HCT116 (cell line): ENCODE results near the gene LRP11. TPM values are rescaled to one million over a fixed set of nuclear protein-coding genes. Genes with fewer than 3 reads are reported as not detected.

ENCODE experiments used
- ATAC-seq: fragments of 200-7000 bp; cut with Tn5 transposase; 2 replicates; pipeline ENCODE4 v1.9.1; 2020; ENCODE audit warnings: mild to moderate bottlenecking, moderate library complexity
- BruUV-seq: library from RNA; stranded (reverse); fragments of 400-500 nt; replicated peaks from 2 replicates; lab custom pipeline; 2021; lab: Mats Ljungman, UMichigan
- CTCF ChIA-PET: fragments of 300-600 bp; sonication (Branson Sonifier 250); formaldehyde crosslinking; loops from one replicate; lab custom pipeline; 2021; ENCODE audit warnings: antibody characterized with exemption; lab: Charles Lee
- POLR2A ChIA-PET: fragments of 300-600, 350-600 bp; sonication (Branson Sonifier 250); formaldehyde crosslinking; loops from one replicate; lab custom pipeline; 2021; ENCODE audit warnings: antibody characterized with exemption; lab: Charles Lee
- RAD21 ChIA-PET, 2 experiments: fragments of 300-600 bp; sonication (Branson Sonifier 250); formaldehyde crosslinking; loops; one replicate each; lab custom pipeline; 2023; ENCODE audit warnings: low total read pairs in 2 of 2; ENCODE audit not compliant: uncharacterized antibody in 2 of 2, unreplicated experiment in 2 of 2, low non-redundant PET in 1 of 2; lab: Charles Lee
- DNase-seq: peaks from one replicate; pipeline ENCODE4 v3.0.0-alpha.2; 2010; ENCODE audit warnings: low read depth, low spot score
- H2AFZ ChIP-seq: fragments of 200-600 bp; shearing (Covaris generic), sonication (generic); 2 replicates; pipeline ENCODE4 v1.6.1; 2017; ENCODE audit warnings: low read depth, mixed run types, mixed read lengths, antibody characterized with exemption, low read length; ENCODE audit not compliant: poor library complexity, severe bottlenecking
- H3K27ac ChIP-seq: 2 replicates; pipeline ENCODE4 v1.5.1; 2012; ENCODE audit warnings: low read depth, low read length
- H3K27me3 ChIP-seq: fragments of 200-600 bp; sonication (generic); 2 replicates; pipeline ENCODE4 v1.6.1; 2016; ENCODE audit warnings: mixed run types, low read length, mixed read lengths; ENCODE audit not compliant: insufficient read depth
- H3K36me3 ChIP-seq, 2 experiments: fragments of 200-500 bp in 1 of 2; fragments of 200-600 bp in 1 of 2; sonication (Bioruptor generic) in 1 of 2; sonication (generic) in 1 of 2; 2 replicates each; pipeline versions ENCODE4 v1.5.1 to v1.6.1; 2014 to 2016; ENCODE audit warnings: low read length in 2 of 2, inconsistent platforms in 1 of 2, mixed read lengths in 1 of 2, mixed run types in 1 of 2; ENCODE audit not compliant: insufficient read depth in 2 of 2, control insufficient read depth in 1 of 2
- H3K4me1 ChIP-seq, 2 experiments: fragments of 200-600 bp in 1 of 2; sonication (generic) in 1 of 2; 2 replicates each; pipeline versions ENCODE4 v1.5.1 to v1.6.1; 2012 to 2017; ENCODE audit warnings: low read length in 2 of 2, inconsistent platforms in 1 of 2, mild to moderate bottlenecking in 1 of 2, mixed read lengths in 1 of 2, mixed run types in 1 of 2, moderate library complexity in 1 of 2; ENCODE audit not compliant: insufficient read depth in 2 of 2, control insufficient read depth in 1 of 2
- H3K4me2 ChIP-seq: fragments of 200-600 bp; sonication (generic); 2 replicates; pipeline ENCODE4 v1.6.1; 2017; ENCODE audit warnings: mixed run types, low read length, mixed read lengths
- H3K4me3 ChIP-seq, 2 experiments: fragments of 200-600 bp in 1 of 2; sonication (generic) in 1 of 2; replicated peaks in 1 of 2; 2 replicates each; pipeline ENCODE4 v1.5.1; 2011 to 2016; ENCODE audit warnings: low read length in 2 of 2, control low read depth in 1 of 2, low read depth in 1 of 2, mild to moderate bottlenecking in 1 of 2, mixed read lengths in 1 of 2, mixed run types in 1 of 2
- H3K79me2 ChIP-seq: fragments of 200-600 bp; sonication (generic); 2 replicates; pipeline ENCODE4 v1.6.1; 2017; ENCODE audit warnings: mild to moderate bottlenecking, mixed run types, low read length, moderate library complexity, mixed read lengths; ENCODE audit not compliant: insufficient read depth
- H3K9ac ChIP-seq: fragments of 200-600 bp; sonication (generic); 2 replicates; pipeline ENCODE4 v1.6.1; 2016; ENCODE audit warnings: low read length, mixed read lengths
- H3K9me2 ChIP-seq: fragments of 200-600 bp; sonication (generic), shearing (Covaris generic); 2 replicates; pipeline ENCODE4 v1.6.1; 2017; ENCODE audit warnings: mixed run types, mild to moderate bottlenecking, moderate library complexity; ENCODE audit not compliant: insufficient read depth
- H3K9me3 ChIP-seq, 2 experiments: fragments of 200-500 bp in 1 of 2; fragments of 200-600 bp in 1 of 2; sonication (Bioruptor generic) in 1 of 2; sonication (generic) in 1 of 2; 2 replicates each; pipeline ENCODE4 v1.6.1; 2014 to 2017; ENCODE audit warnings: low read length in 2 of 2, mixed read lengths in 2 of 2, inconsistent platforms in 1 of 2, low read depth in 1 of 2, mild to moderate bottlenecking in 1 of 2, mixed run types in 1 of 2, moderate library complexity in 1 of 2; ENCODE audit not compliant: control insufficient read depth in 1 of 2, insufficient read depth in 1 of 2
- H4K20me1 ChIP-seq: fragments of 200-600 bp; sonication (generic), shearing (Covaris generic); 2 replicates; pipeline ENCODE4 v1.6.1; 2017; ENCODE audit warnings: mixed run types, mild to moderate bottlenecking, moderate library complexity; ENCODE audit not compliant: insufficient read depth
- CBX3 ChIP-seq: IDR thresholded peaks from 2 replicates; pipeline ENCODE4 v1.6.1; 2012; ENCODE audit warnings: low read depth
- CEBPB ChIP-seq: IDR thresholded peaks from 2 replicates; pipeline ENCODE4 v1.6.1; 2012; ENCODE audit warnings: low read depth
- EZH2 ChIP-seq: fragments of 200-600 bp; sonication (generic); IDR thresholded peaks from 2 replicates; pipeline ENCODE4 v1.6.1; 2017; ENCODE audit warnings: antibody characterized with exemption, mixed run types
- EZH2phosphoT487 ChIP-seq: fragments of 200-600 bp; IDR thresholded peaks from 2 replicates; pipeline ENCODE4 v1.6.1; 2018; ENCODE audit warnings: antibody characterized with exemption, borderline replicate concordance
- JUND ChIP-seq: IDR thresholded peaks from 2 replicates; pipeline ENCODE4 v1.6.1; 2012
- POLR2A ChIP-seq: IDR thresholded peaks from 2 replicates; pipeline ENCODE4 v1.7.0; 2011; ENCODE audit warnings: borderline replicate concordance; ENCODE audit not compliant: insufficient read depth, insufficient read length; ENCODE audit errors: extremely low read depth
- POLR2AphosphoS5 ChIP-seq: IDR thresholded peaks from 2 replicates; pipeline ENCODE4 v1.6.1; 2011; ENCODE audit warnings: mild to moderate bottlenecking, low read depth, low read length, moderate library complexity
- SP1 ChIP-seq: IDR thresholded peaks from 2 replicates; pipeline ENCODE4 v1.6.1; 2012; ENCODE audit warnings: low read depth
- TCF7L2 ChIP-seq: IDR thresholded peaks from 2 replicates; pipeline ENCODE4 v1.7.0; 2011; ENCODE audit warnings: borderline replicate concordance, inconsistent platforms; ENCODE audit not compliant: insufficient read depth, insufficient read length; ENCODE audit errors: extremely low read depth
- YY1 ChIP-seq: IDR thresholded peaks from 2 replicates; pipeline ENCODE4 v1.6.1; 2011; ENCODE audit warnings: low read length, low read depth, moderate library complexity, mild to moderate bottlenecking; ENCODE audit not compliant: insufficient replicate concordance; ENCODE audit errors: extremely low read depth
- ZNF274 ChIP-seq: fragments of 200-500 bp; sonication (Bioruptor generic); IDR thresholded peaks from 2 replicates; pipeline ENCODE4 v1.6.1; 2014; ENCODE audit warnings: mild to moderate bottlenecking, low read depth, low read length, inconsistent platforms
- intact Hi-C: fragments of 100-400 bp; cut with micrococcal nuclease; formaldehyde crosslinking; loops from 2 replicates; pipeline ENCODE4 v1.10.0; 2022
- total RNA-seq: library from RNA; stranded (reverse); gene quantifications from one replicate; pipeline ENCODE4 v1.2.1, GENCODE V29; 2021; ENCODE audit not compliant: unreplicated experiment
- TF ChIP-seq, protein P1 (sequence below): IDR thresholded peaks from 2 replicates; pipeline ENCODE4 v1.6.1; 2012; ENCODE audit warnings: low read depth
- TF ChIP-seq, protein P2 (sequence below): IDR thresholded peaks from 2 replicates; pipeline ENCODE4 v1.6.1; 2012
- TF ChIP-seq, protein P3 (sequence below): IDR thresholded peaks from 2 replicates; pipeline ENCODE4 v1.6.1; 2011; ENCODE audit warnings: mild to moderate bottlenecking, low read length, moderate library complexity; ENCODE audit not compliant: insufficient replicate concordance; ENCODE audit errors: extremely low read depth
- TF ChIP-seq, protein P4 (sequence below), 3 experiments: fragments of 200-600 bp in 1 of 3; sonication (generic) in 1 of 3; IDR thresholded peaks in 2 of 3; conservative IDR thresholded peaks in 1 of 3; 2 replicates each; pipeline ENCODE4 v1.5.1; 2012 to 2017; ENCODE audit warnings: low read depth in 2 of 3, low read length in 2 of 3, antibody characterized with exemption in 1 of 3, borderline replicate concordance in 1 of 3, control low read depth in 1 of 3, mild to moderate bottlenecking in 1 of 3, mixed read lengths in 1 of 3, mixed run types in 1 of 3, moderate library complexity in 1 of 3; ENCODE audit not compliant: insufficient read depth in 1 of 3

Gene LRP11
- total RNA-seq, 1 experiment from 2014 or later: 27.8 TPM

DNA sequence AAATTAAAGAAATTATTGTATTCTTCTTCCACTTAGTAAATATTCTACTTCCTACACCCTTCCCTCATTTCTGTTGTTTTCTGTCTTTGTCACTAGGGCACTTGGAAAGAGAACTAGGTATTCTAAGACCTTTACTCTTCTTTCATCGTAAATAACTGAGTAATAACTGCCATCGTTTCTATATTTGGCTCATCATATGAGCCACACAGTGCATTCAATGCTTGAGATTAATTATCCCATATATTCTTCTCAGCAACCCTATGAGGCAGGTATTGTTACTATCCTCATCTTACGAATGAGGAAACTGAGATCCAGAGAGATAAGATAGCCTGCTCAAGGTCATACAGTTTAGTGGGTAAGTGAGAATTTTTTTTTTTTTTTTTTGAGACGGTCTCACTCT lies 38.9 kb downstream of the LRP11 start:
- ChIA-PET CTCF (no interaction called here), POLR2A (no interaction called here), RAD21 (no interaction called here)
- Histone ChIP-seq H3K4me3 (no peak overlapping the region), H3K27ac (no peak overlapping the region), H2AFZ (no peak overlapping the region), H3K79me2 (no peaks in the 10 kb centered on the region), H4K20me1 (no peaks in the 10 kb centered on the region), H3K9ac (no peak overlapping the region), H3K9me2 (no peaks in the 10 kb centered on the region), H3K36me3 (no peaks in the 10 kb centered on the region), H3K4me2 (no peak overlapping the region), H3K9me3 (no peaks in the 10 kb centered on the region), H3K4me1 (no peaks in the 10 kb centered on the region), H3K27me3 (no peaks in the 10 kb centered on the region)
- no TSS peak for BruUV-seq
- TF ChIP-seq, protein P1, sequence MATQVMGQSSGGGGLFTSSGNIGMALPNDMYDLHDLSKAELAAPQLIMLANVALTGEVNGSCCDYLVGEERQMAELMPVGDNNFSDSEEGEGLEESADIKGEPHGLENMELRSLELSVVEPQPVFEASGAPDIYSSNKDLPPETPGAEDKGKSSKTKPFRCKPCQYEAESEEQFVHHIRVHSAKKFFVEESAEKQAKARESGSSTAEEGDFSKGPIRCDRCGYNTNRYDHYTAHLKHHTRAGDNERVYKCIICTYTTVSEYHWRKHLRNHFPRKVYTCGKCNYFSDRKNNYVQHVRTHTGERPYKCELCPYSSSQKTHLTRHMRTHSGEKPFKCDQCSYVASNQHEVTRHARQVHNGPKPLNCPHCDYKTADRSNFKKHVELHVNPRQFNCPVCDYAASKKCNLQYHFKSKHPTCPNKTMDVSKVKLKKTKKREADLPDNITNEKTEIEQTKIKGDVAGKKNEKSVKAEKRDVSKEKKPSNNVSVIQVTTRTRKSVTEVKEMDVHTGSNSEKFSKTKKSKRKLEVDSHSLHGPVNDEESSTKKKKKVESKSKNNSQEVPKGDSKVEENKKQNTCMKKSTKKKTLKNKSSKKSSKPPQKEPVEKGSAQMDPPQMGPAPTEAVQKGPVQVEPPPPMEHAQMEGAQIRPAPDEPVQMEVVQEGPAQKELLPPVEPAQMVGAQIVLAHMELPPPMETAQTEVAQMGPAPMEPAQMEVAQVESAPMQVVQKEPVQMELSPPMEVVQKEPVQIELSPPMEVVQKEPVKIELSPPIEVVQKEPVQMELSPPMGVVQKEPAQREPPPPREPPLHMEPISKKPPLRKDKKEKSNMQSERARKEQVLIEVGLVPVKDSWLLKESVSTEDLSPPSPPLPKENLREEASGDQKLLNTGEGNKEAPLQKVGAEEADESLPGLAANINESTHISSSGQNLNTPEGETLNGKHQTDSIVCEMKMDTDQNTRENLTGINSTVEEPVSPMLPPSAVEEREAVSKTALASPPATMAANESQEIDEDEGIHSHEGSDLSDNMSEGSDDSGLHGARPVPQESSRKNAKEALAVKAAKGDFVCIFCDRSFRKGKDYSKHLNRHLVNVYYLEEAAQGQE: no peak
- TF ChIP-seq, protein P2, sequence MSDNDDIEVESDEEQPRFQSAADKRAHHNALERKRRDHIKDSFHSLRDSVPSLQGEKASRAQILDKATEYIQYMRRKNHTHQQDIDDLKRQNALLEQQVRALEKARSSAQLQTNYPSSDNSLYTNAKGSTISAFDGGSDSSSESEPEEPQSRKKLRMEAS: no peak
- TF ChIP-seq ZNF274 (no peak), JUND (no peak), YY1 (no peak), EZH2 (no peak), POLR2AphosphoS5 (no peak), POLR2A (no peak), CEBPB (no peak), TCF7L2 (no peak), CBX3 (no peak), EZH2phosphoT487 (no peak), SP1 (no peak)
- TF ChIP-seq, protein P3, sequence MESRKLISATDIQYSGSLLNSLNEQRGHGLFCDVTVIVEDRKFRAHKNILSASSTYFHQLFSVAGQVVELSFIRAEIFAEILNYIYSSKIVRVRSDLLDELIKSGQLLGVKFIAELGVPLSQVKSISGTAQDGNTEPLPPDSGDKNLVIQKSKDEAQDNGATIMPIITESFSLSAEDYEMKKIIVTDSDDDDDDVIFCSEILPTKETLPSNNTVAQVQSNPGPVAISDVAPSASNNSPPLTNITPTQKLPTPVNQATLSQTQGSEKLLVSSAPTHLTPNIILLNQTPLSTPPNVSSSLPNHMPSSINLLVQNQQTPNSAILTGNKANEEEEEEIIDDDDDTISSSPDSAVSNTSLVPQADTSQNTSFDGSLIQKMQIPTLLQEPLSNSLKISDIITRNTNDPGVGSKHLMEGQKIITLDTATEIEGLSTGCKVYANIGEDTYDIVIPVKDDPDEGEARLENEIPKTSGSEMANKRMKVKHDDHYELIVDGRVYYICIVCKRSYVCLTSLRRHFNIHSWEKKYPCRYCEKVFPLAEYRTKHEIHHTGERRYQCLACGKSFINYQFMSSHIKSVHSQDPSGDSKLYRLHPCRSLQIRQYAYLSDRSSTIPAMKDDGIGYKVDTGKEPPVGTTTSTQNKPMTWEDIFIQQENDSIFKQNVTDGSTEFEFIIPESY: no peak
- TF ChIP-seq, protein P4, sequence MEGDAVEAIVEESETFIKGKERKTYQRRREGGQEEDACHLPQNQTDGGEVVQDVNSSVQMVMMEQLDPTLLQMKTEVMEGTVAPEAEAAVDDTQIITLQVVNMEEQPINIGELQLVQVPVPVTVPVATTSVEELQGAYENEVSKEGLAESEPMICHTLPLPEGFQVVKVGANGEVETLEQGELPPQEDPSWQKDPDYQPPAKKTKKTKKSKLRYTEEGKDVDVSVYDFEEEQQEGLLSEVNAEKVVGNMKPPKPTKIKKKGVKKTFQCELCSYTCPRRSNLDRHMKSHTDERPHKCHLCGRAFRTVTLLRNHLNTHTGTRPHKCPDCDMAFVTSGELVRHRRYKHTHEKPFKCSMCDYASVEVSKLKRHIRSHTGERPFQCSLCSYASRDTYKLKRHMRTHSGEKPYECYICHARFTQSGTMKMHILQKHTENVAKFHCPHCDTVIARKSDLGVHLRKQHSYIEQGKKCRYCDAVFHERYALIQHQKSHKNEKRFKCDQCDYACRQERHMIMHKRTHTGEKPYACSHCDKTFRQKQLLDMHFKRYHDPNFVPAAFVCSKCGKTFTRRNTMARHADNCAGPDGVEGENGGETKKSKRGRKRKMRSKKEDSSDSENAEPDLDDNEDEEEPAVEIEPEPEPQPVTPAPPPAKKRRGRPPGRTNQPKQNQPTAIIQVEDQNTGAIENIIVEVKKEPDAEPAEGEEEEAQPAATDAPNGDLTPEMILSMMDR (IDR thresholded peaks at IDR 0.05 in 2 of 3, conservative IDR thresholded peaks at IDR 0.05 in 1 of 3; ENCODE audit: borderline replicate concordance in 1 of 3, insufficient read depth in 1 of 3, low read depth in 2 of 3, low read length in 2 of 3): no peak
- intact Hi-C loops: no loop called here
- ATAC-seq (no peak), DNase-seq (no peak)
